ENCODE data around the gene TGFBR3. TPM values are rescaled to one million over a fixed set of nuclear protein-coding genes. Genes with fewer than 3 reads are reported as not detected.
A peak's percentile ranks its signal among the peaks of the same experiment; 100 is the strongest.

The TGFBR3 gene
- total RNA-seq, 4 donors from 2014 or later, result 116 to 306 (median 171) TPM

DNA sequence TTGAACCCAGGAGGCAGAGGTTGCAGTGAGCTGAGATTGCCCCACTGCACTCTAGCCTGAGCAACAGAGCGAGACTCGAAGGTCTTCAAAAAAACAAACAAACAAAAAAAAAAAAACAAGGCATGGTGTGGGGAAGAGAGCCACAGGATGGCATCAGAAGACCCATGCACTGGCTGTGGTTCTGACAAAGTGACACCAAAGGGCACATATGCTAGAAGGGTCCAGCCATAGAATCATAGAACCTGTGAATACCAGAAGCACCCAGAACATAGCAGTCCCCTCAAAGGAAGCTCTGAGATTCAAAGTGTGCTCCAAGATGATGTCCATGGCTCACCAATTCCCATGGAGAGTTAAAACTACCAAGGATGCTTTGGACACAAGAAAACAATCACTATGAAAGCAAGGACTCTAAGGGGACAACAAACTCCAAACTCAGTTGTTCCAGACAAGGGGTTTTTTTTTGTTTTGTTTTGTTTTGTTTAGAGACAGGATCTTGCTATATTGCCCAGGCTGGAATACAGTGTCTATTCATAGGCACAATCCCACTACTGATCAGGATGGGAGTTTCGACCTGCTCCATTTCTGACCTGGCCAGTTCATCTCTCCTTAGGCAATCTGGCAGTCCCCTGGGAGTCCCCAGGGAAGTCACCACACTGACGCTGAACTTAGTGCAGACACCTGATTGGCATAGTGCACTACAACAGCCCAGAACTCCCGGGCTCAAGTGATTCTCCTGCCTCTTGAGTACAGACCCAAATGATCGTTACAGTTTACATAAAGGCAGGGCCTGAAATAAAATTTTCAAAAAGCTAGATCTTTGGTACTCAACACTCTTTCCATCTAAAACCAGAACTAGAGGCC is 56.4 kb downstream of the TGFBR3 start:
- H3K4me3 ChIP-seq, result no peak overlapping the region
- H3K9me3 ChIP-seq, result no peaks in the 10 kb centered on the region
- 70 to 77% methylated on average over 6 of the region's 6 CpGs for WGBS, 2 donors
- no peaks in the 10 kb centered on the region for H3K27me3 ChIP-seq
- DNase-seq (ENCODE audit: low spot score in 2 of 2), result no peak
- TF ChIP-seq POLR2A (IDR thresholded peaks at IDR 0.05) (no peak), EP300 (IDR thresholded peaks at IDR 0.05) (no peak)
- TF ChIP-seq, protein P1, sequence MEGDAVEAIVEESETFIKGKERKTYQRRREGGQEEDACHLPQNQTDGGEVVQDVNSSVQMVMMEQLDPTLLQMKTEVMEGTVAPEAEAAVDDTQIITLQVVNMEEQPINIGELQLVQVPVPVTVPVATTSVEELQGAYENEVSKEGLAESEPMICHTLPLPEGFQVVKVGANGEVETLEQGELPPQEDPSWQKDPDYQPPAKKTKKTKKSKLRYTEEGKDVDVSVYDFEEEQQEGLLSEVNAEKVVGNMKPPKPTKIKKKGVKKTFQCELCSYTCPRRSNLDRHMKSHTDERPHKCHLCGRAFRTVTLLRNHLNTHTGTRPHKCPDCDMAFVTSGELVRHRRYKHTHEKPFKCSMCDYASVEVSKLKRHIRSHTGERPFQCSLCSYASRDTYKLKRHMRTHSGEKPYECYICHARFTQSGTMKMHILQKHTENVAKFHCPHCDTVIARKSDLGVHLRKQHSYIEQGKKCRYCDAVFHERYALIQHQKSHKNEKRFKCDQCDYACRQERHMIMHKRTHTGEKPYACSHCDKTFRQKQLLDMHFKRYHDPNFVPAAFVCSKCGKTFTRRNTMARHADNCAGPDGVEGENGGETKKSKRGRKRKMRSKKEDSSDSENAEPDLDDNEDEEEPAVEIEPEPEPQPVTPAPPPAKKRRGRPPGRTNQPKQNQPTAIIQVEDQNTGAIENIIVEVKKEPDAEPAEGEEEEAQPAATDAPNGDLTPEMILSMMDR (IDR thresholded peaks at IDR 0.05), result no peak
- H3K27ac ChIP-seq, result peak overlapping the region in 3 of 4 donors; percentile 14 to 51 (median 30)
- peaks cover 0 to 64% (median 32%) of the 10 kb centered on the region in 4 donors for H3K4me1 ChIP-seq
- H3K36me3 ChIP-seq, result no peaks in the 10 kb centered on the region

DNA sequence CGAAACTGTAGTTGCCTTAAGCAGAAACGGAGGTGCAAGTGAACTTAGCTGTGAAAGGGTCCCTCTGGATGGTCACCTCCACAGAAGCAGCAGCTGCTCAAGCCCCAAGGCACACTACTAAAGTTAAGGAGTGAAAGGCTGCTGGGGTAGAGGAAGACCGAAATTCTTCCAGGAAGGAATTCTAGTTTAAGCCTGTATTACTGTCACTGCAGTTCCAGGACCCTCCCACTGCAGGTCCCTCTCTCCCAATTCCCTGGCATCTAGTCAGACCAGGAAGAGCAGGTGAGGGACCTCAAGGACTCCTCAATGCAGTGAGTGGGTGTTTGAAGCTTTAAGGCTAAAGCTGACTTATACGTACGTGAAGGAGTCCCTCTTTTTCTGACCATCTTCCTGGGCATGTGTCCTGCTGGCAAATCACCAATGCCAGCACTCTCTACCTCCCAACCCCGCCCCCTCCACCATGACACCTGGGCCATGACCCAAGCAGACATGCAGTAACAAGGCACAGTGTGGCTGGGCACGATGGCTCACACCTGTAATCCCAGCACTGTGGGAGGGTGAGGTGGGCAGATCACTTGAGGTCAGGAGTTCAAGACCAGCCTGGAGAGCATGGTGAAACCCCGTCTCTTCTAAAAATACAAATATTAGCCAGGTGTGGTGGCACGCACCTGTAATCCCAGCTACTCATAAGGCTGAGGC is 57.2 kb downstream of the TGFBR3 start:
- no peak for DNase-seq (ENCODE audit: low spot score in 2 of 2)
- Histone ChIP-seq H3K9me3 (no peaks in the 10 kb centered on the region), H3K27me3 (no peaks in the 10 kb centered on the region), H3K27ac (peak overlapping the region in 2 of 4 donors; percentile 32 to 41), H3K36me3 (no peaks in the 10 kb centered on the region), H3K4me3 (no peak overlapping the region), H3K4me1 (peaks cover 0 to 57% (median 32%) of the 10 kb centered on the region in 4 donors)
- WGBS, 2 donors, result 64 to 78% methylated on average over 9 of the region's 9 CpGs
- TF ChIP-seq, protein P1 (IDR thresholded peaks at IDR 0.05), result no peak
- TF ChIP-seq EP300 (IDR thresholded peaks at IDR 0.05) (no peak), POLR2A (IDR thresholded peaks at IDR 0.05) (no peak)

DNA sequence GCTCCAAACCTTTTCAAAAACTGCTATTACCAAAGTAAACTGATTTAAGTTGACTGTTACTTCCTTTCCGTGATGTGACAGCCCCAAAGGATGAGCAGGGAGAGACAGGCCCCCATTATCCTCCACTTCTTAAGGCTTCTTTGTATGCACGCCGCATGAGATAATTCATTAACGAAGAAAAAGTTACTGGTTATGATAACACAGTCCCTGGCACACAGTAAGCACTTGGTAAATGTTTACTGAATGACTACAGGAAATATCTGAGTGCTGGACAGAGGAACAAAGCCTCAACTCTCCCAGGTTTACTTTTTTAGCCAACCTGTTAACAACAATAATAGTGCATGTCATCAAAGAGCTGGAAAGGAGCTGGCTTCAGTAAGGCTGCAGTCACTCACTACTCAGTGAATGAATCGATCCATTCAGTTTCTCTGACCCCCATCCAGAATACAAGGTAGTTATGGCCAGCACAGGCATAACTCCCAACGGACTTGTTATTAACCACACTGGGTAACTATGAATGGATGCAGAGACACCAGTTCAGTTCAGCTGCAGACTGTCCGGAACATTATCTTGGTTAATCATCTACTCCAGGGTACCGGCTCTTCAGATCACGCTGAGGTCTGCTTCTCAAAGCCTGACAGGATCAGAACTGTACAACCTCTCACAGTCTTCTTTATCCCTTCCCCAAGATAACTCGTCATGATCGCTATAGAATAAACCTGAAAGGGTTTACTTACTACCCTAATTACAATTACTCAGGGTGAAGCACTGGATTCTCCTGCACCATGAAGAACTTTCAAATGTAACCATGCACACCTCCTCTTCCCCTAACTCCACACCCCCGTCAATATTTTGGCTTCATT is 58.3 kb downstream of the TGFBR3 start:
- Histone ChIP-seq H3K9me3 (no peaks in the 10 kb centered on the region), H3K4me3 (no peak overlapping the region), H3K36me3 (no peaks in the 10 kb centered on the region), H3K27me3 (no peaks in the 10 kb centered on the region), H3K4me1 (peaks cover 0 to 56% (median 32%) of the 10 kb centered on the region in 4 donors), H3K27ac (peak overlapping the region in 2 of 4 donors; percentile 32 to 41)
- DNase-seq (ENCODE audit: low spot score in 2 of 2), result no peak
- TF ChIP-seq, protein P1 (IDR thresholded peaks at IDR 0.05), result no peak
- TF ChIP-seq EP300 (IDR thresholded peaks at IDR 0.05) (no peak), POLR2A (IDR thresholded peaks at IDR 0.05) (no peak)
- WGBS, 2 donors, result 56 to 58% methylated on average over 12 of the region's 12 CpGs

DNA sequence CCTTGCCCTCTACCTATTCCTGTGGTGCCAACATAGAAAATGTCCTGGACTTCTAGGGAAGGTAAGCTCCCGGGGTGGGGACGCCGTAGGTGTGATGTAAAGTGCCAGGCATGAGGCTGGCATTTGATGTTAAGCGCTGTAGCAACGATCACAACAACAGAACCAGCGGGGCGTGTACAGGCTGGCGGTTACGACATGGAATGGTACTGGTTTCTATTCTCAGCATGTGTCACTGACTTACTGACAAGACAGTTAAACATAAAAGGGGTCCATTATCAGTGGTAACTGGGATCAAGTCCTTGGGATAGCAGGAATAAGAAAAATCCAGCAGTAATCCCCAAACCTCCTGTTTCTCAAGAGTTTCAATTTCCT is 58.9 kb downstream of the TGFBR3 start:
- Histone ChIP-seq H3K4me1 (peaks cover 0 to 50% (median 32%) of the 10 kb centered on the region in 4 donors), H3K4me3 (no peak overlapping the region)
- 79 to 81% methylated on average over 9 of the region's 9 CpGs for WGBS, 2 donors

More for the DNA sequence above, 58.9 kb downstream of the TGFBR3 start:
- H3K9me3 ChIP-seq, result no peaks in the 10 kb centered on the region
- no peak for DNase-seq (ENCODE audit: low spot score in 2 of 2)
- no peaks in the 10 kb centered on the region for H3K27me3 ChIP-seq
- peak overlapping the region in 1 of 4 donors; percentile 13 for H3K27ac ChIP-seq
- no peaks in the 10 kb centered on the region for H3K36me3 ChIP-seq
- TF ChIP-seq, protein P1 (IDR thresholded peaks at IDR 0.05), result no peak
